Mononuclear cell (primary cell): ENCODE data around the gene TBCA. TPM values are rescaled to one million over a fixed set of nuclear protein-coding genes. Genes with fewer than 3 reads are reported as not detected.
"Not testable (repeated sequence)": the region's sequence is repeated elsewhere in the genome, so short reads cannot be mapped to it uniquely, and the experiment has no call there.

Experiments
- H3K27me3 ChIP-seq: 2 replicates; pipeline ENCODE4 v1.6.0; 2011; ENCODE audit warnings: low read length, control low read depth; ENCODE audit not compliant: insufficient read depth
- H3K4me1 ChIP-seq: 2 replicates; pipeline ENCODE4 v1.5.1; 2011; ENCODE audit warnings: mild to moderate bottlenecking, low read length, control low read depth; ENCODE audit not compliant: insufficient read depth
- H3K4me3 ChIP-seq: 2 replicates; pipeline ENCODE4 v1.5.1; 2011; ENCODE audit warnings: mild to moderate bottlenecking, low read length, moderate library complexity
- H3K9me3 ChIP-seq: 2 replicates; pipeline ENCODE4 v1.5.1; 2011; ENCODE audit warnings: low read depth, mild to moderate bottlenecking, control low read depth, low read length
- total RNA-seq: library from RNA; depleted of rRNA; stranded (reverse); fragments of >200 nt; gene quantifications from one replicate; pipeline ENCODE4 v1.2.3, GENCODE V29; 2012

The TBCA gene
- total RNA-seq, 1 donor = 55.1 TPM

- not testable (repeated sequence) for H3K4me1 ChIP-seq, H3K27me3 ChIP-seq, H3K4me3 ChIP-seq, H3K9me3 ChIP-seq
These were observed 25.2 kb downstream of the TBCA start for GRCh38 chr5:77750928-77751327.

- H3K9me3 ChIP-seq = no peaks in the 10 kb centered on the region
These were observed 28.0 kb downstream of the TBCA start for GRCh38 chr5:77748160-77748559.

DNA sequence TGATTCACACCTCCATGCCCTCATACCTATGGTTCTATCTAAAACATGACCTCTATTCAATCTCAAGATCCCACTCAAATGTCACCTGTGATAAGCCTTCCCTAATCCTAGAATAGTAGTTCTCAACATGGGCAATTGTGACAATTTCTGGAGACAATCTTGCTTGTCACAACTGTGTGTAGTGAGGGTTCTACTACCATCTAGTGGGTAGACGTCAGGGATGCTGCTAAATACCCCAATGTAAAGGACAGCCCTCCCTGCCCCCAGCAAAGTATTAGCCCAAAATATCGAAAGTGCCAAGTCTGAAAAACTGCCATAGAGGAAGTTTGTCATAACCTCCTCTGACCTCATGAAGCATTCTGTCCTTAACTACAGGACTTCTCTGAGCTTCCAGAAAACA is 32.0 kb downstream of the TBCA start:
- Histone ChIP-seq H3K4me1 (no peaks in the 10 kb centered on the region), H3K27me3 (no peaks in the 10 kb centered on the region), H3K4me3 (no peak overlapping the region), H3K9me3 (no peaks in the 10 kb centered on the region)

More at GRCh38 chr5:77748160-77748559, 28.0 kb downstream of the TBCA start:
- peaks cover 4% of the 10 kb centered on the region for H3K4me1 ChIP-seq
- H3K27me3 ChIP-seq = no peaks in the 10 kb centered on the region
- H3K4me3 ChIP-seq = no peak overlapping the region

GRCh38 chr5:77743181-77743580 is 33.0 kb downstream of the TBCA start:
- Histone ChIP-seq H3K27me3 (no peaks in the 10 kb centered on the region), H3K4me1 (no peaks in the 10 kb centered on the region), H3K9me3 (no peaks in the 10 kb centered on the region), H3K4me3 (no peak overlapping the region)

- Histone ChIP-seq H3K27me3 (no peaks in the 10 kb centered on the region), H3K4me3 (no peak overlapping the region), H3K4me1 (no peaks in the 10 kb centered on the region), H3K9me3 (no peaks in the 10 kb centered on the region)
These were observed 34.5 kb downstream of the TBCA start for GRCh38 chr5:77741608-77742007.

DNA sequence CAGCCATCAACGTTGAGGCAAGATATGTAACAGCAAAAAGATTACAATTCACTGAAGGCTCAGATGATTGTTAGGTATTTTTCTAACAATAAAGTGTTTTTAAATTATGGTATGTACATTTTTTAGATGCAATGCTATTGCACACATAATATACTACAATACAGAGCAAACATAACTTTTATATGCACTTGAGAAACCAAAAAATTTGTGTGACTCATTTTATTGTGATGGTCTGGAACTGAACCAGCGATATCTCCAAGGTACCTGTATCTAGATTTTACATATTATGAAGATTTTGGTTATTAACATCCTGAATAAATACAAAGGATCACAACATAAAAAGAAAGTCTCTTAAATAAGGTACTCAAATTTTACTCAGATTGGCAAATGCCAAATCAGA is 41.3 kb downstream of the TBCA start:
- Histone ChIP-seq H3K4me3 (no peak overlapping the region), H3K27me3 (no peaks in the 10 kb centered on the region), H3K4me1 (no peaks in the 10 kb centered on the region), H3K9me3 (no peaks in the 10 kb centered on the region)

GRCh38 chr5:77733130-77733529 is 43.0 kb downstream of the TBCA start:
- Histone ChIP-seq H3K4me1 (no peaks in the 10 kb centered on the region), H3K4me3 (no peak overlapping the region), H3K27me3 (no peaks in the 10 kb centered on the region), H3K9me3 (no peaks in the 10 kb centered on the region)

DNA sequence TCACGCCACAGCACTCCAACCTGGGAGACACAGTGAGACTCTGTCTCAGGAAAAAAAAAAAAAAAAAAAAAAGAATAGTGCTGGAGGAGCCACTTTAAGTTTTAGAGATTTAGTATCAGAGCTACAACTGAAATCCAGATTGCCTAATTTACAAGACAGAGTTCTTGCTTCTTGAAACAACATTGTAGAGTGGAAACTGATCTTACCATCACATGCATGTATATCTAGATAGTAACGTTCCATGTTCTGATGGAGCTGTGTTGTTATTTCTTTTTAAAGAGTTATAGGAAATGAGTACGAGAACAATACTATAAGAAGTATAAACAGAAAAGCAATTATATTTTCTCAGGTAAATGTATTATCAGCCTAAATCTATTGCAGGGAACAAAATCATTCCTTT is 48.9 kb downstream of the TBCA start:
- H3K27me3 ChIP-seq = no peaks in the 10 kb centered on the region
- no peaks in the 10 kb centered on the region for H3K4me1 ChIP-seq
- H3K4me3 ChIP-seq = no peak overlapping the region
- no peaks in the 10 kb centered on the region for H3K9me3 ChIP-seq

DNA sequence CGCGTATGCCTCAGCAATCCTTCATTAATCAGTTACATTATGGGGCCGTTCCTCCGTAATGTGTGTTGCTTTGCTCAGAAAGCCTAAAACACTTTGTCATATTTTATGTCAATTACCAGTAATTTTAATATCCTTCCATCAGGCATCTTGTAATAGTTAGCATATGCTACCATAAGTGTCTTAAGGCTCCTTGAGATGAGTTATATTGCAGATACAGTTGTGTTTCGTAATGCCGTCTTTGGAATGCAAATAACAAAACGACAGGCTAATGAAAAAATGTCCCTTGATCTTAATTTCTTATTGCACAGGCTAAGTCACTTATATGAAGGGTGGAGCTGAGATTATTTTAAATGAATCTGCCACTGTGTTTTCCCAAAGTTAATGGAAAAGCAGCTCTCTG is 50.5 kb downstream of the TBCA start:
- no peaks in the 10 kb centered on the region for H3K4me1 ChIP-seq
- no peaks in the 10 kb centered on the region for H3K27me3 ChIP-seq
- no peak overlapping the region for H3K4me3 ChIP-seq
- no peaks in the 10 kb centered on the region for H3K9me3 ChIP-seq

GRCh38 chr5:77724934-77725333 is 51.2 kb downstream of the TBCA start:
- Histone ChIP-seq H3K4me1 (no peaks in the 10 kb centered on the region), H3K27me3 (no peaks in the 10 kb centered on the region), H3K4me3 (no peak overlapping the region), H3K9me3 (no peaks in the 10 kb centered on the region)

DNA sequence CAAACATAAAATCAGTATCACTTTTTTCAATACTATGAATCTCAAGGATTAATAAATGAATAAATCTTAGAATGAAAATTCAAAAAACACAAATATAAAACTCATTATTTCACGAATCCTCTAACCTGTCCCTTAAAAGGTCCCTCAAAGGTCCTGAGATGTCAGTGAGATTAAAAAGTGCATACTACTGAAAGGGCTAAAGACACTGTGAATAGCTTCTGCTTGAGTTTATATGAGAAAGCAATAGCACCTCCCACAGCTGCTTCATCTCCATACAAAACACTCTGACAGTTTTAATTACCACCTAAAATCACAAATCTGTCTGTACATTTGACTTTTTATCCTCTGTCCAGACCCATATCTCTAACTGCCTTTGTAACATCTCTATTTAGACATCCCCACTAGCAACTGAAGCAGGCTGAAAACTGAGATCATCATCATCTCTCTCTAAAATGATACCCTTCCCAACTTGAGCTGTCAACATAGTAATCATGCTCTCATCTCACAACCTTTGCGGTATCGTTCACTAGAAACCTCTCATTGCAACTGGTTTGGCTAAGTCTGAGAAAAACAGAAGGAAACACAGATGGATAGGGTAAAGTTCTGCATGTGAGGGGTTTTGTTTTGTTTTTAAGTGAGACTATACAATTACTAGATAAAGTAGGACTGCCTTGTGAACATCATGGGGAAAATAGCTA is 56.3 kb downstream of the TBCA start:
- H3K4me1 ChIP-seq = peaks cover 3% of the 10 kb centered on the region
- no peaks in the 10 kb centered on the region for H3K27me3 ChIP-seq
- no peak overlapping the region for H3K4me3 ChIP-seq
- H3K9me3 ChIP-seq = no peaks in the 10 kb centered on the region

GRCh38 chr5:77718934-77719610 is 57.1 kb downstream of the TBCA start:
- Histone ChIP-seq H3K4me3 (no peak overlapping the region), H3K27me3 (no peaks in the 10 kb centered on the region), H3K9me3 (no peaks in the 10 kb centered on the region), H3K4me1 (peaks cover 3% of the 10 kb centered on the region)

GRCh38 chr5:77709993-77710685 is 66.0 kb downstream of the TBCA start:
- H3K9me3 ChIP-seq = no peaks in the 10 kb centered on the region
- H3K4me3 ChIP-seq = no peak overlapping the region
- H3K4me1 ChIP-seq = no peaks in the 10 kb centered on the region

DNA sequence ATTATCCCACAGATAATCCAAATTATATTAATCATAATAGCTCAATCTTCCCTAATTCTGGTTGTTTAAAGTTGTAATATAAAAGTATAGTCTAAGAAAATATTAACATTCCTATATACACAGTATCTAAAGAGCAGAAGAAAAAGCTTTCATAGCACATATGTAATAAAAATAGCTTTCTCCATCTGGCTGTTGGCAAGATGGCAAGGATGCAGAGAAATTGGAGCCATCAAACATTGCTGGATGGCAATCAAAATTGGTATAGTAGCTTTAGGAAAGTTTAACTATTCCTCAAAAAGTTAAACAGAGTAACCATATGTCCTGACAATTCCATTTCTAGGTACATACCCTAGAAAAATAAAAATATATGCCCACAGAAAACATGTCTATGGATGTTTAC is 66.8 kb downstream of the TBCA start:
- Histone ChIP-seq H3K27me3 (no peaks in the 10 kb centered on the region), H3K9me3 (no peaks in the 10 kb centered on the region), H3K4me3 (no peak overlapping the region), H3K4me1 (no peaks in the 10 kb centered on the region)

More at GRCh38 chr5:77709993-77710685, 66.0 kb downstream of the TBCA start:
- no peaks in the 10 kb centered on the region for H3K27me3 ChIP-seq

GRCh38 chr5:77707791-77708190 is 68.3 kb downstream of the TBCA start:
- no peaks in the 10 kb centered on the region for H3K4me1 ChIP-seq
- H3K27me3 ChIP-seq = no peaks in the 10 kb centered on the region
- no peaks in the 10 kb centered on the region for H3K9me3 ChIP-seq
- no peak overlapping the region for H3K4me3 ChIP-seq
